Astrocyte of the cerebellum (primary cell): ENCODE results near the gene TSPO2.

Source experiments
- DNase-seq: peaks from one replicate; pipeline ENCODE4 v3.0.0-alpha.2; 2011; ENCODE audit warnings: low read depth
- H3K4me3 ChIP-seq: 2 replicates; pipeline ENCODE4 v1.5.1; 2011; ENCODE audit warnings: mild to moderate bottlenecking, low read depth, low read length, moderate library complexity
- CTCF ChIP-seq: IDR thresholded peaks from 2 replicates; pipeline ENCODE4 v1.5.1; 2012; ENCODE audit warnings: low read length, low read depth, moderate library complexity, mild to moderate bottlenecking; ENCODE audit errors: missing control alignments
- in situ Hi-C: cut with HindIII; loops from 2 replicates; pipeline ENCODE4 v1.10.0; 2017; ENCODE audit warnings: low sequenced_read_pairs

The TSPO2 gene

GRCh38 chr6:41049521-41049920, 7.3 kb downstream of the TSPO2 start:
- no peak for TF ChIP-seq CTCF
- in situ Hi-C loops, result no loop called here
- no peak for DNase-seq
- no peak overlapping the region for H3K4me3 ChIP-seq

GRCh38 chr6:41049955-41050354, 7.7 kb downstream of the TSPO2 start:
- in situ Hi-C loops, result loop anchor here (25.0 kb wide), 1 partner anchor 1688 kb away; no protein-coding TSS in a partner anchor
- TF ChIP-seq CTCF, result no peak
- no peak for DNase-seq
- H3K4me3 ChIP-seq, result no peak overlapping the region

- H3K4me3 ChIP-seq, result no peak overlapping the region
- in situ Hi-C loops, result loop anchor here (25.0 kb wide), 1 partner anchor 1688 kb away; no protein-coding TSS in a partner anchor
- DNase-seq, result no peak
- no peak for TF ChIP-seq CTCF
Observed at GRCh38 chr6:41050536-41050935, 8.3 kb downstream of the TSPO2 start.

GRCh38 chr6:41051873-41052272, 9.6 kb downstream of the TSPO2 start:
- no peak overlapping the region for H3K4me3 ChIP-seq
- in situ Hi-C loops, result loop anchor here (25.0 kb wide), 1 partner anchor 1690 kb away; no protein-coding TSS in a partner anchor
- DNase-seq, result no peak
- no peak for TF ChIP-seq CTCF

- in situ Hi-C loops, result loop anchor here (25.0 kb wide), 1 partner anchor 1691 kb away; no protein-coding TSS in a partner anchor
- TF ChIP-seq CTCF, result no peak
- H3K4me3 ChIP-seq, result no peak within 1 kb of the TSS
Observed at GRCh38 chr6:41053041-41053440, 10.8 kb downstream of the TSPO2 start, which contains the start of gene APOBEC2. APOBEC2 (plus strand) TSS chr6:41053202; CDS start chr6:41053348, 146 bp downstream.

GRCh38 chr6:41054511-41054910, 12.2 kb downstream of the TSPO2 start:
- TF ChIP-seq CTCF, result no peak
- H3K4me3 ChIP-seq, result no peak overlapping the region
- no peak for DNase-seq
- in situ Hi-C loops, result loop anchor here (25.0 kb wide), 1 partner anchor 1692 kb away; no protein-coding TSS in a partner anchor

More at GRCh38 chr6:41053041-41053440, 10.8 kb downstream of the TSPO2 start, which contains the start of gene APOBEC2:
- no peak for DNase-seq
